ENCODE results near the gene TREML4. TPM values are rescaled to one million over a fixed set of nuclear protein-coding genes. Genes with fewer than 3 reads are reported as not detected.
A peak's percentile ranks its signal among the peaks of the same experiment; 100 is the strongest.

TREML4 gene
- total RNA-seq, 2 donors from 2014 or later = not detected

GRCh38 chr6:41272591-41273240 is 44.6 kb downstream of the TREML4 start:
- H3K27ac ChIP-seq (ENCODE audit: low read depth, low read length) = no peak overlapping the region
- H3K4me1 ChIP-seq (ENCODE audit: control insufficient read depth, insufficient read depth, low read length) = no peaks in the 10 kb centered on the region
- H3K9me3 ChIP-seq (ENCODE audit: control insufficient read depth, low read length) = no peaks in the 10 kb centered on the region
- peaks cover 14% of the 10 kb centered on the region for H3K27me3 Mint-ChIP-seq (ENCODE audit: insufficient read depth)
- H3K9ac ChIP-seq (ENCODE audit: extremely low read depth, low read length, poor library complexity, severe bottlenecking) = no peak overlapping the region
- no peak overlapping the region for H3K4me3 Mint-ChIP-seq
- H3K9me3 Mint-ChIP-seq = no peaks in the 10 kb centered on the region
- H3K27ac Mint-ChIP-seq = no peak overlapping the region
- peaks cover 12% of the 10 kb centered on the region for H3K27me3 ChIP-seq (ENCODE audit: control insufficient read depth, insufficient read depth, low read length, poor library complexity, severe bottlenecking)
- no peaks in the 10 kb centered on the region for H3K36me3 Mint-ChIP-seq (ENCODE audit: low read depth)
- DNase-seq = no peak
- no peaks in the 10 kb centered on the region for H3K4me1 Mint-ChIP-seq
- no peak overlapping the region for H3K4me3 ChIP-seq (ENCODE audit: low read length)
- TF ChIP-seq, protein P1, sequence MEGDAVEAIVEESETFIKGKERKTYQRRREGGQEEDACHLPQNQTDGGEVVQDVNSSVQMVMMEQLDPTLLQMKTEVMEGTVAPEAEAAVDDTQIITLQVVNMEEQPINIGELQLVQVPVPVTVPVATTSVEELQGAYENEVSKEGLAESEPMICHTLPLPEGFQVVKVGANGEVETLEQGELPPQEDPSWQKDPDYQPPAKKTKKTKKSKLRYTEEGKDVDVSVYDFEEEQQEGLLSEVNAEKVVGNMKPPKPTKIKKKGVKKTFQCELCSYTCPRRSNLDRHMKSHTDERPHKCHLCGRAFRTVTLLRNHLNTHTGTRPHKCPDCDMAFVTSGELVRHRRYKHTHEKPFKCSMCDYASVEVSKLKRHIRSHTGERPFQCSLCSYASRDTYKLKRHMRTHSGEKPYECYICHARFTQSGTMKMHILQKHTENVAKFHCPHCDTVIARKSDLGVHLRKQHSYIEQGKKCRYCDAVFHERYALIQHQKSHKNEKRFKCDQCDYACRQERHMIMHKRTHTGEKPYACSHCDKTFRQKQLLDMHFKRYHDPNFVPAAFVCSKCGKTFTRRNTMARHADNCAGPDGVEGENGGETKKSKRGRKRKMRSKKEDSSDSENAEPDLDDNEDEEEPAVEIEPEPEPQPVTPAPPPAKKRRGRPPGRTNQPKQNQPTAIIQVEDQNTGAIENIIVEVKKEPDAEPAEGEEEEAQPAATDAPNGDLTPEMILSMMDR (conservative IDR thresholded peaks at IDR 0.05) = no peak
- H3K36me3 ChIP-seq (ENCODE audit: control insufficient read depth, insufficient read depth, low read length) = no peaks in the 10 kb centered on the region
- 87 to 94% methylated on average over 3 to 5 of the region's 5 CpGs for WGBS, 2 experiments (ENCODE audit: insufficient coverage in 1 of 2, insufficient read length in 1 of 2)

DNA sequence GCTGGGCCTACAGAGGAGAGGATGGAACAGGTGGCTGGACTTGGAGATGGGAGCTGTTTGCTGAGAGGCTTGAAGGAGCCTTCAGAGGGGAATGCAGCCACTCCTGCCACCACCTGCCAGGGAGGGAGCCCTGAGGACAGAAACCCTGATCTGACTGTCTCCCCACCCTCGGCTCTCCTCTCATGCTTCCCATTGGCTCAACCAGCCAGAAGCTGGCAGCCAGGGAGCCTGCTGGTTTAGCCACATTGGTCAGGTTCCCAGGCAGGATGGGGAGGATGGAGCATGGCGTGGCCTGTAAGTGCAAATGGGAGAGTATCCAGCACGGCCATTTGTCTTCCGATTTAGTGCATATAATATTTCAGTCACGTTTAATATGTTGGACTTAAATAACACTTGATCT is 45.6 kb downstream of the TREML4 start:
- Histone ChIP-seq H3K36me3 (ENCODE audit: control insufficient read depth, insufficient read depth, low read length) (no peaks in the 10 kb centered on the region), H3K4me1 (ENCODE audit: control insufficient read depth, insufficient read depth, low read length) (no peaks in the 10 kb centered on the region), H3K9me3 (ENCODE audit: control insufficient read depth, low read length) (no peaks in the 10 kb centered on the region), H3K27me3 (ENCODE audit: control insufficient read depth, insufficient read depth, low read length, poor library complexity, severe bottlenecking) (peaks cover 12% of the 10 kb centered on the region), H3K4me3 (ENCODE audit: low read length) (no peak overlapping the region), H3K9ac (ENCODE audit: extremely low read depth, low read length, poor library complexity, severe bottlenecking) (no peak overlapping the region), H3K27ac (ENCODE audit: low read depth, low read length) (no peak overlapping the region)
- Mint-ChIP-seq H3K27me3 (ENCODE audit: insufficient read depth) (peaks cover 15% of the 10 kb centered on the region), H3K4me3 (no peak overlapping the region), H3K9me3 (no peaks in the 10 kb centered on the region), H3K27ac (no peak overlapping the region), H3K4me1 (peaks cover 2% of the 10 kb centered on the region), H3K36me3 (ENCODE audit: low read depth) (no peaks in the 10 kb centered on the region)
- TF ChIP-seq, protein P1 (conservative IDR thresholded peaks at IDR 0.05) = no peak
- DNase-seq = peak; percentile 61
- WGBS, 2 experiments (ENCODE audit: insufficient coverage in 1 of 2, insufficient read length in 1 of 2) = 88 to 100% methylated on average over 1 to 5 of the region's 5 CpGs

DNA sequence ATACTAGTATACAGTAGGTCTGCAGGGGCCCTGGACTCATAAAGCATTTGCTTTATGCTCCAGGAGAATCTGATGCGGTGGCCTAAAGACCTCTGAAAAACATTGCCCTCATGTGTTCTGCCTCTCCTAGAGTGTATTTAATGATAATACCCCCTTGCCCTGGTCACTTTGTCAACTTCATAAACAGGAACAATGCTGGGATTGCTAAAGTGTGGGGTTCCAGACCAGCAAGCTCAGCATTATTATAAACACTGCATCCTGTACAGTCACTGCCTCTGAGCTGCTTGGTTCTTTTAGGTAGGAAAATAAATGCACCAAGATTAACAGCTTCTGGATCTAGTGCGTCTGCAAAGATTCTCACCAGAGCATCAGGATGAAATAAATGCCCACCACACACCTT is 46.1 kb downstream of the TREML4 start:
- Mint-ChIP-seq H3K4me1 (peaks cover 6% of the 10 kb centered on the region), H3K27me3 (ENCODE audit: insufficient read depth) (peaks cover 17% of the 10 kb centered on the region), H3K9me3 (no peaks in the 10 kb centered on the region), H3K27ac (no peak overlapping the region), H3K4me3 (no peak overlapping the region), H3K36me3 (ENCODE audit: low read depth) (no peaks in the 10 kb centered on the region)
- Histone ChIP-seq H3K4me3 (ENCODE audit: low read length) (no peak overlapping the region), H3K4me1 (ENCODE audit: control insufficient read depth, insufficient read depth, low read length) (no peaks in the 10 kb centered on the region), H3K9ac (ENCODE audit: extremely low read depth, low read length, poor library complexity, severe bottlenecking) (no peak overlapping the region), H3K9me3 (ENCODE audit: control insufficient read depth, low read length) (no peaks in the 10 kb centered on the region), H3K36me3 (ENCODE audit: control insufficient read depth, insufficient read depth, low read length) (no peaks in the 10 kb centered on the region), H3K27me3 (ENCODE audit: control insufficient read depth, insufficient read depth, low read length, poor library complexity, severe bottlenecking) (peaks cover 12% of the 10 kb centered on the region), H3K27ac (ENCODE audit: low read depth, low read length) (no peak overlapping the region)
- 89 to 100% methylated on average over 1 to 2 of the region's 2 CpGs for WGBS, 2 experiments (ENCODE audit: insufficient coverage in 1 of 2, insufficient read length in 1 of 2)
- DNase-seq = no peak
- TF ChIP-seq, protein P1 (conservative IDR thresholded peaks at IDR 0.05) = no peak

All from endodermal cell (in vitro differentiated cells).